Subcutaneous adipose tissue (tissue), 4 donors: Measurements from ENCODE around the gene ZDHHC1. TPM values are rescaled to one million over a fixed set of nuclear protein-coding genes. Genes with fewer than 3 reads are reported as not detected.

ENCODE experiments used
- small RNA-seq: library from RNA; depleted of rRNA; stranded (forward); fragments of <200 nt; gene quantifications from one replicate; pipeline ENCODE3, GENCODE V24; 2016
- total RNA-seq, 4 donors: library from RNA; depleted of rRNA; stranded (reverse); fragments of >200 nt; gene quantifications; one replicate each; pipeline ENCODE4 v1.1.0, GENCODE V29; 2016
- TF ChIP-seq, protein P1 (sequence below): fragments of 450-650 bp; IDR thresholded peaks from one replicate; pipeline ENCODE4 v1.5.1; 2016; ENCODE audit warnings: low read depth, mild to moderate bottlenecking, control low read depth, antibody characterized with exemption, moderate library complexity

ZDHHC1 gene
- total RNA-seq, 4 donors from 2014 or later: 8.6 to 13.0 (median 11.4) TPM

DNA sequence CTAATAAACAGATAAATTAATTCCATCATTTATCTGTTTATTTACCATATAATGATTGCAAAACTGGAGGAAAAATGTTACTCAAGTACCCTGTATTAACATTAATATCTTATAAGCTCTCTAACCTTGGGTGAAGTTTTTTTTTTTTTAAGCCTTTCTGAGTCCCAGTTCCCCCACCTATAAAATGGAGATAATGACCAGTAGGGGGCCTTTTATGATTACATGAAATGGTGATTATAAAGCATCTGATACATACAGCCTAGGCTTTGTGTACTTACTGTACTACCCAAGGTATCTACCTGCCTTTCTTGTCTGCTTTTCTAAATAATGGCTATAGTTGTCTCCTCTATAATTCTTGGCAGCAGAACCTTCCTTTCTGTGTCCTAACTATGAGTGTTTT is 67.1 kb downstream of the ZDHHC1 start:
- TF ChIP-seq, protein P1, sequence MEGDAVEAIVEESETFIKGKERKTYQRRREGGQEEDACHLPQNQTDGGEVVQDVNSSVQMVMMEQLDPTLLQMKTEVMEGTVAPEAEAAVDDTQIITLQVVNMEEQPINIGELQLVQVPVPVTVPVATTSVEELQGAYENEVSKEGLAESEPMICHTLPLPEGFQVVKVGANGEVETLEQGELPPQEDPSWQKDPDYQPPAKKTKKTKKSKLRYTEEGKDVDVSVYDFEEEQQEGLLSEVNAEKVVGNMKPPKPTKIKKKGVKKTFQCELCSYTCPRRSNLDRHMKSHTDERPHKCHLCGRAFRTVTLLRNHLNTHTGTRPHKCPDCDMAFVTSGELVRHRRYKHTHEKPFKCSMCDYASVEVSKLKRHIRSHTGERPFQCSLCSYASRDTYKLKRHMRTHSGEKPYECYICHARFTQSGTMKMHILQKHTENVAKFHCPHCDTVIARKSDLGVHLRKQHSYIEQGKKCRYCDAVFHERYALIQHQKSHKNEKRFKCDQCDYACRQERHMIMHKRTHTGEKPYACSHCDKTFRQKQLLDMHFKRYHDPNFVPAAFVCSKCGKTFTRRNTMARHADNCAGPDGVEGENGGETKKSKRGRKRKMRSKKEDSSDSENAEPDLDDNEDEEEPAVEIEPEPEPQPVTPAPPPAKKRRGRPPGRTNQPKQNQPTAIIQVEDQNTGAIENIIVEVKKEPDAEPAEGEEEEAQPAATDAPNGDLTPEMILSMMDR: no peak

DNA sequence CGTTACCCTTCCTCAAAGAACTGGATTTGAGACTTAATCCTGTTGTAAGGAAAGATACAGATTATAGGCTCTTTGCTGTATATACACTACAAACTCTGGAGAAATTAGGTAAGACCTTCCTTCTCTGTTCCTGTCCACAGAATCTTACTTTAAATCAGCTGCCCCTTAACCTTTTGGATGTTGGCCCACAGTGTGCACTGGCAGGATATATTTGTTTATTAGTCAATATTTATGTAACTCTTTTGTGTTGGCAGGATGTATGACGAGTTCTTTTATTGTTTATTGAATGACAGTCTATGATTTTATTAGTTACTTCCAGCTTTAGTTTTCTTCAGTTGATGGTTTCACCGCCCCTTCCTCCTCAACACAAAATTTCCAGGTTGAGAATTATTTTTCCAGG is 69.9 kb downstream of the ZDHHC1 start:
- TF ChIP-seq, protein P1: no peak

DNA sequence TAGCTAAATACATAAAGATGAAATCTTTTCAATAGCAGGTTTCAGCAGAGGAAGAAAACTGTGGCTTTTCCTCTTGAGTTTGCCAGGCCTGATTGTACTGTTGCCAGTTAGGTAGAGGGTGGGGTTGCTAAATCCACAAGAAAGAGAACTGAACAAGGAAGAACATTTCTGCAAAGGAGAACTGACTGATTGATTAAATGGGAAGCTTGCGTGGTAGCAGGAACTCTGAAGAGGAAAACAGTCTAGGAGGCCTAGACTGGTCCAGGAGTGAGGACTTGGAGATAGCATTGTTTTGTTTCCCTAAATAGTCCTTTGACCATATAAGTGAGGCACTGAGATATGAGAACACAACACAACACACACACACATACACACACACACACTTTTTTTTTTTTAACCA is 70.9 kb downstream of the ZDHHC1 start:
- TF ChIP-seq, protein P1: no peak

Small RNA genes lying within 50 kb of the gene (small RNA-seq; reads per million reads assigned to genes)
- not detected for gene RNU1-123P

Other genes starting within 250 kb of the ZDHHC1 start
- 100 to 1,000 TPM in 1 of 4 donors, 10 to 100 TPM in 3; 22.9 to 106 (median 57.4) TPM for gene NOL3, start 245.9 kb downstream of the ZDHHC1 start, total RNA-seq
- gene MATCAP1, start 232.5 kb downstream of the ZDHHC1 start, total RNA-seq: 10 to 100 TPM; 10.1 to 36.9 (median 12.5) TPM
- 10 to 100 TPM in 1 of 4 donors, 1 to 10 TPM in 2, under 1 TPM in 1; 0.17 to 13.8 (median 1.7) TPM for gene EXOC3L1, start 226.3 kb downstream of the ZDHHC1 start, total RNA-seq
- 10 to 100 TPM; 48.1 to 70.8 (median 58.9) TPM for gene E2F4, start 224.3 kb downstream of the ZDHHC1 start, total RNA-seq
- 1 to 10 TPM in 1 of 4 donors, under 1 TPM in 3; 0.51 to 1.5 (median 0.93) TPM for gene ELMO3, start 217.3 kb downstream of the ZDHHC1 start, total RNA-seq
- 10 to 100 TPM; 21.9 to 36.1 (median 33.3) TPM for gene TMEM208, start 189.3 kb downstream of the ZDHHC1 start, total RNA-seq
- gene FHOD1, start 169.0 kb downstream of the ZDHHC1 start, total RNA-seq: 10 to 100 TPM; 10.3 to 83.3 (median 20.9) TPM
- gene SLC9A5, start 167.5 kb downstream of the ZDHHC1 start, total RNA-seq: 1 to 10 TPM in 3 of 4 donors, not detected in 1; 1.0 to 2.3 (median 1.3) TPM
- gene PLEKHG4, start 136.9 kb downstream of the ZDHHC1 start, total RNA-seq: 10 to 100 TPM in 2 of 4 donors, 1 to 10 TPM in 2; 2.4 to 13.2 (median 10.2) TPM
- under 1 TPM in 1 of 4 donors, not detected in 3; under 0.01 TPM for gene KCTD19, start 89.7 kb downstream of the ZDHHC1 start, total RNA-seq
- gene LRRC36, start 89.7 kb downstream of the ZDHHC1 start, total RNA-seq: under 1 TPM in 1 of 4 donors, not detected in 3; 0.17 TPM
- 1 to 10 TPM; 2.0 to 5.9 (median 2.6) TPM for gene TPPP3, start 23.0 kb downstream of the ZDHHC1 start, total RNA-seq
- 1 to 10 TPM in 1 of 4 donors, under 1 TPM in 2, not detected in 1; 0.22 to 1.3 (median 0.51) TPM for gene HSD11B2, start 14.6 kb upstream of the ZDHHC1 start, total RNA-seq
- 100 to 1,000 TPM in 1 of 4 donors, 10 to 100 TPM in 3; 66.4 to 169 (median 82.9) TPM for gene ATP6V0D1, start 64.7 kb upstream of the ZDHHC1 start, total RNA-seq
- gene AGRP, start 67.1 kb upstream of the ZDHHC1 start, total RNA-seq: not detected
- gene RIPOR1, start 112.4 kb upstream of the ZDHHC1 start, total RNA-seq: 10 to 100 TPM; 34.8 to 60.2 (median 46.7) TPM
- 10 to 100 TPM; 22.9 to 43.7 (median 29.3) TPM for gene CTCF, start 146.0 kb upstream of the ZDHHC1 start, total RNA-seq
- 1 to 10 TPM in 1 of 4 donors, under 1 TPM in 2, not detected in 1; 0.38 to 2.0 (median 0.44) TPM for gene CARMIL2, start 228.7 kb upstream of the ZDHHC1 start, total RNA-seq
- gene ACD, start 243.8 kb upstream of the ZDHHC1 start, total RNA-seq: 10 to 100 TPM in 3 of 4 donors, 1 to 10 TPM in 1; 8.0 to 19.2 (median 14.9) TPM
- gene PARD6A, start 244.5 kb upstream of the ZDHHC1 start, total RNA-seq: 1 to 10 TPM; 2.8 to 5.4 (median 4.8) TPM